ENCODE data around the gene PCDHA6.

- TF ChIP-seq POLR2AphosphoS5 (IDR thresholded peaks at IDR 0.05) = no peak
- no peak for TF ChIP-seq CTCF (IDR thresholded peaks at IDR 0.05)
- no peak for TF ChIP-seq POLR2A (IDR thresholded peaks at IDR 0.05)
- no peak for TF ChIP-seq EP300 (IDR thresholded peaks at IDR 0.05; ENCODE audit: low read depth)
These were observed 13.5 kb downstream of the PCDHA6 start, which contains the start of gene PCDHA8 for GRCh38 chr5:140840978-140841962.
